ENCODE results near the gene TF.

The TF gene

GRCh38 chr3:133754973-133755828, 9.0 kb downstream of the TF start:
- Histone ChIP-seq H3K79me2 (ENCODE audit: insufficient read depth, low read length) (no peaks in the 10 kb centered on the region), H3K9ac (ENCODE audit: low read length) (no peak overlapping the region), H3K9me3 (ENCODE audit: insufficient read depth, low read length) (no peaks in the 10 kb centered on the region), H4K20me1 (ENCODE audit: low read depth, low read length) (no peaks in the 10 kb centered on the region), H3K9me2 (replicated peaks; ENCODE audit: insufficient read depth, low read length) (no peaks in the 10 kb centered on the region), H3K27ac (ENCODE audit: low read depth, low read length) (no peak overlapping the region), H3F3A (ENCODE audit: insufficient read depth) (no peaks in the 10 kb centered on the region), H3K4me2 (ENCODE audit: low read depth, low read length, poor library complexity, severe bottlenecking) (no peak overlapping the region), H3K4me3 (ENCODE audit: insufficient read depth, low read length, poor library complexity, severe bottlenecking) (no peak overlapping the region), H3K36me3 (ENCODE audit: low read length) (no peaks in the 10 kb centered on the region), H2AFZ (ENCODE audit: low read depth, low read length, severe bottlenecking) (no peak overlapping the region), H3K27me3 (ENCODE audit: low read length) (no peaks in the 10 kb centered on the region)
- TF ChIP-seq EZH2phosphoT487 (conservative IDR thresholded peaks at IDR 0.05; ENCODE audit: low read length) (no peak), CTCF (IDR thresholded peaks at IDR 0.05; ENCODE audit: insufficient read depth, low read length, poor library complexity, severe bottlenecking) (no peak)

GRCh38 chr3:133756716-133757694, 10.8 kb downstream of the TF start:
- Histone ChIP-seq H2AFZ (ENCODE audit: low read depth, low read length, severe bottlenecking) (no peak overlapping the region), H3K36me3 (ENCODE audit: low read length) (no peaks in the 10 kb centered on the region), H3K9ac (ENCODE audit: low read length) (no peak overlapping the region), H3K9me3 (ENCODE audit: insufficient read depth, low read length) (no peaks in the 10 kb centered on the region), H3K9me2 (replicated peaks; ENCODE audit: insufficient read depth, low read length) (no peaks in the 10 kb centered on the region), H3K27ac (ENCODE audit: low read depth, low read length) (no peak overlapping the region), H4K20me1 (ENCODE audit: low read depth, low read length) (no peaks in the 10 kb centered on the region), H3K4me2 (ENCODE audit: low read depth, low read length, poor library complexity, severe bottlenecking) (no peak overlapping the region), H3K27me3 (ENCODE audit: low read length) (no peaks in the 10 kb centered on the region), H3F3A (ENCODE audit: insufficient read depth) (no peaks in the 10 kb centered on the region), H3K4me3 (ENCODE audit: insufficient read depth, low read length, poor library complexity, severe bottlenecking) (no peak overlapping the region), H3K79me2 (ENCODE audit: insufficient read depth, low read length) (no peaks in the 10 kb centered on the region)
- TF ChIP-seq EZH2phosphoT487 (conservative IDR thresholded peaks at IDR 0.05; ENCODE audit: low read length) (no peak), CTCF (IDR thresholded peaks at IDR 0.05; ENCODE audit: insufficient read depth, low read length, poor library complexity, severe bottlenecking) (no peak)

- TF ChIP-seq EZH2phosphoT487 (conservative IDR thresholded peaks at IDR 0.05; ENCODE audit: low read length) (no peak), CTCF (IDR thresholded peaks at IDR 0.05; ENCODE audit: insufficient read depth, low read length, poor library complexity, severe bottlenecking) (no peak)
- no peaks in the 10 kb centered on the region for H3K79me2 ChIP-seq (ENCODE audit: insufficient read depth, low read length)
- no peaks in the 10 kb centered on the region for H3K27me3 ChIP-seq (ENCODE audit: low read length)
- H3F3A ChIP-seq (ENCODE audit: insufficient read depth): no peaks in the 10 kb centered on the region
- H3K4me3 ChIP-seq (ENCODE audit: insufficient read depth, low read length, poor library complexity, severe bottlenecking): no peak overlapping the region
- no peaks in the 10 kb centered on the region for H3K9me2 ChIP-seq (replicated peaks; ENCODE audit: insufficient read depth, low read length)
- no peak overlapping the region for H3K4me2 ChIP-seq (ENCODE audit: low read depth, low read length, poor library complexity, severe bottlenecking)
- H3K36me3 ChIP-seq (ENCODE audit: low read length): no peaks in the 10 kb centered on the region
- H4K20me1 ChIP-seq (ENCODE audit: low read depth, low read length): no peaks in the 10 kb centered on the region
- H3K9ac ChIP-seq (ENCODE audit: low read length): no peak overlapping the region
- H2AFZ ChIP-seq (ENCODE audit: low read depth, low read length, severe bottlenecking): no peak overlapping the region
- H3K9me3 ChIP-seq (ENCODE audit: insufficient read depth, low read length): no peaks in the 10 kb centered on the region
- H3K27ac ChIP-seq (ENCODE audit: low read depth, low read length): no peak overlapping the region
Measured at GRCh38 chr3:133757701-133758567, 11.7 kb downstream of the TF start.
